Heart right ventricle (tissue), 16 donors: ENCODE data around the gene RMI2. TPM values are rescaled to one million over a fixed set of nuclear protein-coding genes. Genes with fewer than 3 reads are reported as not detected.

ENCODE experiments used
- ATAC-seq, 8 donors: fragments of 200-7000 bp; cut with Tn5 transposase; one replicate each; pipeline ENCODE4 v1.9.1; 2020; ENCODE audit warnings: mild to moderate bottlenecking in 8 of 8, moderate library complexity in 8 of 8, moderate number of reproducible peaks in 1 of 8
- DNase-seq, 2 donors: peaks; one replicate each; pipeline ENCODE4 v3.0.0-alpha.2; 2020
- H3K27ac ChIP-seq, 10 donors: fragments of 200-600 bp; sonication (generic) in 2 of 10; one replicate each; pipeline versions ENCODE4 v1.5.0 to v1.8.0; 2020 to 2022; ENCODE audit warnings: mild to moderate bottlenecking in 3 of 10
- H3K27me3 ChIP-seq, 7 donors: fragments of 200-600 bp; one replicate each; pipeline ENCODE4 v1.8.0; 2021 to 2022; ENCODE audit warnings: mild to moderate bottlenecking in 2 of 7
- H3K36me3 ChIP-seq, 9 donors: fragments of 200-600 bp; sonication (generic) in 1 of 9; one replicate each; pipeline versions ENCODE4 v1.5.0 to v1.8.0; 2020 to 2022; ENCODE audit warnings: mild to moderate bottlenecking in 2 of 9
- H3K4me1 ChIP-seq, 9 donors: fragments of 200-600 bp; sonication (generic) in 1 of 9; one replicate each; pipeline versions ENCODE4 v1.5.0 to v1.8.0; 2020 to 2022; ENCODE audit warnings: mild to moderate bottlenecking in 4 of 9
- H3K4me3 ChIP-seq, 10 donors: fragments of 200-600 bp; sonication (generic) in 2 of 10; one replicate each; pipeline versions ENCODE4 v1.5.0 to v1.8.0; 2020 to 2022; ENCODE audit warnings: mild to moderate bottlenecking in 7 of 10, moderate library complexity in 2 of 10
- H3K9me3 ChIP-seq, 11 donors: fragments of 200-600 bp in 10 of 11; sonication (generic) in 2 of 11; one replicate each; pipeline versions ENCODE4 v1.5.0 to v1.8.0; 2013 to 2022; ENCODE audit warnings: mild to moderate bottlenecking in 2 of 11, control low read depth in 1 of 11, moderate library complexity in 1 of 11
- CTCF ChIP-seq, 9 donors: fragments of 200-600 bp; sonication (generic) in 2 of 9; IDR thresholded peaks; one replicate each; pipeline versions ENCODE4 v1.5.0 to v1.8.0; 2021 to 2022; ENCODE audit warnings: antibody characterized with exemption in 9 of 9, mild to moderate bottlenecking in 5 of 9, moderate library complexity in 1 of 9
- WGBS, 2 donors: extraction: QIAGEN DNeasy Blood & Tissue Kit; methylation state at CpG; one replicate each; pipeline ENCODE4 v1.1.7; 2013; ENCODE audit warnings: inconsistent platforms in 1 of 2; 5-methylcytosine and 5-hydroxymethylcytosine counted together
- intact Hi-C, 10 donors: fragments of 100-400 bp; cut with DNase I; formaldehyde crosslinking; loops; one replicate each; pipeline versions ENCODE4 v1.11.1 to v1.14.2; 2022
- polyA plus RNA-seq, 2 donors: library from polyadenylated mRNA; stranded (reverse); fragments of 200-250 nt; gene quantifications; one replicate each; pipeline ENCODE4 v1.2.3, GENCODE V29; 2013
- total RNA-seq, 10 donors: library from RNA; stranded (reverse); fragmentation: NEBNext Ultra II Directional in 3 of 10; extraction: Animal tissue kit (Norgen Biotek cat#: 25700) in 3 of 10; gene quantifications; one replicate each; pipeline versions ENCODE4 v1.2.1 to v1.2.4, GENCODE V29; 2021 to 2023
- donor health status: Arrhythmogenic right ventricular cardiomyopathy.
- donor health status: ischemic (EF 13 %, LVEDD 7.1; RV severe dilation, severe dysfunction).
- donor health status: healthy with polysubstance abuse.
- donor health status: DM: no; HTN: yes; CAD: no.
- donor health status: DM: no; HTN: no; CAD: no.
- donor health status: ischemic (EF 25% LVEDD 6.9; RV normal size, moderate dysfunction).
- donor health status: ischemic (EF 25% LVEDD 5.7; RV mildly dilated, moderate dysfunction).
- donor health status: healthy.
- donor health status: DM: yes; HTN: yes; CAD: no.
- donor health status: Ischemic cardiomyopathy.
- donor health status: ischemic (EF 35%, LVEDD 5.7; RV mildly dilated, moderate dysfunction).
- donor health status: nonischemic (EF 11% LVEDD 7.7; RV severe dilation, severe dysfunction).
- donor health status: DM: yes; HTN: yes; CAD: no.
- donor health status: PGD.
- donor health status: ischemic (EF 29% LVEDD 5.4; RV normal size, mild dysfunction).
- donor health status: nonischemic (EF 23%, LVEDD 6.1; RV moderate dilation, normal function).

Gene RMI2
- total and polyA plus RNA-seq, 12 donors, result 0.22 to 3.8 (median 1.1) TPM

GRCh38 chr16:11313493-11314308, 31.6 kb upstream of the RMI2 start:
- no peaks in the 10 kb centered on the region for H3K27me3 ChIP-seq
- no peak overlapping the region for H3K4me3 ChIP-seq
- H3K36me3 ChIP-seq, result no peaks in the 10 kb centered on the region
- H3K4me1 ChIP-seq, result peaks cover 0 to 39% (median 4%) of the 10 kb centered on the region in 9 donors
- ATAC-seq, result no peak
- H3K9me3 ChIP-seq, result no peaks in the 10 kb centered on the region
- no peak for TF ChIP-seq CTCF (IDR thresholded peaks at IDR 0.05)
- no peak for DNase-seq
- intact Hi-C loops, result no loop called here
- no peak overlapping the region for H3K27ac ChIP-seq
- WGBS, 2 donors, result 96 to 97% methylated on average over 9 of the region's 9 CpGs

- no peaks in the 10 kb centered on the region for H3K9me3 ChIP-seq
- peaks cover 0 to 33% (median 4%) of the 10 kb centered on the region in 9 donors for H3K4me1 ChIP-seq
- DNase-seq (no peak), ATAC-seq (no peak)
- intact Hi-C loops, result no loop called here
- no peaks in the 10 kb centered on the region for H3K36me3 ChIP-seq
- no peak overlapping the region for H3K27ac ChIP-seq
- 94 to 97% methylated on average over 8 of the region's 8 CpGs for WGBS, 2 donors
- no peaks in the 10 kb centered on the region for H3K27me3 ChIP-seq
- no peak overlapping the region for H3K4me3 ChIP-seq
- TF ChIP-seq CTCF (IDR thresholded peaks at IDR 0.05), result no peak
These were observed 30.9 kb upstream of the RMI2 start for GRCh38 chr16:11314309-11314894.

- DNase-seq (no peak), ATAC-seq (peak in 1 of 8 donors; percentile 33)
- TF ChIP-seq CTCF (IDR thresholded peaks at IDR 0.05), result peak in 1 of 9 donors; percentile 16
- Histone ChIP-seq H3K27ac (no peak overlapping the region), H3K36me3 (no peaks in the 10 kb centered on the region), H3K9me3 (no peaks in the 10 kb centered on the region), H3K27me3 (no peaks in the 10 kb centered on the region), H3K4me1 (peaks cover 0 to 26% (median 0%) of the 10 kb centered on the region in 9 donors), H3K4me3 (no peak overlapping the region)
- intact Hi-C loops, result no loop called here
- WGBS, 2 donors, result 56 to 63% methylated on average over 13 of the region's 13 CpGs
These were observed 29.7 kb upstream of the RMI2 start for GRCh38 chr16:11315510-11315909.

GRCh38 chr16:11316331-11317015, 28.8 kb upstream of the RMI2 start:
- H3K27me3 ChIP-seq, result no peaks in the 10 kb centered on the region
- no peak for ATAC-seq
- intact Hi-C loops, result no loop called here
- DNase-seq, result no peak
- H3K27ac ChIP-seq, result no peak overlapping the region
- no peaks in the 10 kb centered on the region for H3K36me3 ChIP-seq
- peaks cover 0 to 17% (median 0%) of the 10 kb centered on the region in 9 donors for H3K4me1 ChIP-seq
- WGBS, 2 donors, result 64 to 73% methylated on average over 23 of the region's 23 CpGs
- H3K4me3 ChIP-seq, result no peak overlapping the region
- H3K9me3 ChIP-seq, result no peaks in the 10 kb centered on the region
- TF ChIP-seq CTCF (IDR thresholded peaks at IDR 0.05), result no peak
